Astrocyte of the cerebellum (primary cell): ENCODE data around the gene RGS19.
"Not testable (repeated sequence)": the region's sequence is repeated elsewhere in the genome, so short reads cannot be mapped to it uniquely, and the experiment has no call there.

Source experiments
- DNase-seq: peaks from one replicate; pipeline ENCODE4 v3.0.0-alpha.2; 2011; ENCODE audit warnings: low read depth
- H3K4me3 ChIP-seq: 2 replicates; pipeline ENCODE4 v1.5.1; 2011; ENCODE audit warnings: mild to moderate bottlenecking, low read depth, low read length, moderate library complexity
- CTCF ChIP-seq: IDR thresholded peaks from 2 replicates; pipeline ENCODE4 v1.5.1; 2012; ENCODE audit warnings: low read length, low read depth, moderate library complexity, mild to moderate bottlenecking; ENCODE audit errors: missing control alignments
- in situ Hi-C: cut with HindIII; loops from 2 replicates; pipeline ENCODE4 v1.10.0; 2017; ENCODE audit warnings: low sequenced_read_pairs

RGS19 gene

GRCh38 chr20:64079273-64080012 is at the start of gene RGS19:
Gene RGS19 (minus strand): TSS chr20:64079518. CDS start chr20:64076886, 2,632 bp downstream.
- in situ Hi-C loops, result no loop called here
- peak within 1 kb of the TSS; percentile 60 for H3K4me3 ChIP-seq
- no peak for TF ChIP-seq CTCF
- no peak for DNase-seq

- H3K4me3 ChIP-seq, in situ Hi-C loops, DNase-seq: not testable (repeated sequence)
Measured at GRCh38 chr20:64123517-64123916, 44.2 kb upstream of the RGS19 start.

- H3K4me3 ChIP-seq, DNase-seq, in situ Hi-C loops: not testable (repeated sequence)
Measured at GRCh38 chr20:64122927-64123326, 43.6 kb upstream of the RGS19 start.

GRCh38 chr20:64121586-64121985 is 42.3 kb upstream of the RGS19 start:
- TF ChIP-seq CTCF, result no peak
- in situ Hi-C loops, result no loop called here

GRCh38 chr20:64119681-64120341 is 40.5 kb upstream of the RGS19 start:
- in situ Hi-C loops, result no loop called here
- no peak overlapping the region for H3K4me3 ChIP-seq
- no peak for DNase-seq
- TF ChIP-seq CTCF, result no peak

More at GRCh38 chr20:64121586-64121985, 42.3 kb upstream of the RGS19 start:
- no peak overlapping the region for H3K4me3 ChIP-seq
- no peak for DNase-seq

- no peak overlapping the region for H3K4me3 ChIP-seq
- in situ Hi-C loops, result no loop called here
- no peak for DNase-seq
- TF ChIP-seq CTCF, result no peak
Measured at GRCh38 chr20:64119301-64119680, 40.0 kb upstream of the RGS19 start.

- H3K4me3 ChIP-seq, DNase-seq, in situ Hi-C loops: not testable (repeated sequence)
Measured at GRCh38 chr20:64117432-64117777, 38.1 kb upstream of the RGS19 start.

- no peak for TF ChIP-seq CTCF
- no peak for DNase-seq
- in situ Hi-C loops, result no loop called here
- H3K4me3 ChIP-seq, result no peak overlapping the region
Measured at GRCh38 chr20:64116541-64117431, 37.5 kb upstream of the RGS19 start.
